ENCODE data around the gene CACNA1C. TPM values are rescaled to one million over a fixed set of nuclear protein-coding genes. Genes with fewer than 3 reads are reported as not detected.

Gene CACNA1C
- total and polyA plus RNA-seq, 4 donors = 4.3 to 114 (median 46.3) TPM

DNA sequence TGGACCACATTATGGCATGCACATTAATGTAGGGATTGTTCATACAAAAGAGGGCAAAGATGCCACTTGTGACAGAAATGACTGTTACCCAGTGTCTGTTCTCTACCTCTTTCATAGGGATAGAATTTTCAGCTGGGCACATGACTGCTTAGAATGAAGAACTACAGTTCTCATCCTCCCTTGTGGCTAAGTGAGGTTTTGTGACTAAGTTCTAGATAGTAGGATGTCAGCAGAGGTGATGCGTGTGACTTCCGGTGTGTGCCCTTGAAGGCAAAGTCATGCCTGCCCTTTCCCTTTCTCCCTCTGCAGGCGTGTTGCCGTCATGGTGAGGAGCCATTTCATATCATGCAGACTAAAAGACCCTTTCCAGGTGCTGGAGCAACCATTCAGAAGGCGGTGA lies 99.3 kb downstream of the CACNA1C start:
- intact Hi-C loops (cut with DNase I) = no loop called here
- peak overlapping the region in 1 of 2 donors; percentile 10 for H3K27ac ChIP-seq (ENCODE audit: low read depth in 1 of 2, low read length in 2 of 2)
- DNase-seq = no peak
- H3K4me1 ChIP-seq (ENCODE audit: control insufficient read depth in 1 of 2, insufficient read depth in 2 of 2, low read length in 2 of 2) = peaks cover 3 to 8% of the 10 kb centered on the region in 2 donors
- 95 to 99% methylated on average over 5 of the region's 5 CpGs for WGBS, 2 donors
- H3K4me3 ChIP-seq (ENCODE audit: low read length in 2 of 2) = no peak overlapping the region
- no peaks in the 10 kb centered on the region for H3K36me3 ChIP-seq (ENCODE audit: control insufficient read depth in 1 of 2, insufficient read depth in 2 of 2, low read length in 1 of 2)
- no peaks in the 10 kb centered on the region for H3K27me3 ChIP-seq (ENCODE audit: control insufficient read depth in 1 of 2, insufficient read depth in 2 of 2, low read length in 1 of 2)
- ATAC-seq (ENCODE audit: low FRiP score) = no peak
- H3K9me3 ChIP-seq (ENCODE audit: control insufficient read depth, low read length) = no peaks in the 10 kb centered on the region

DNA sequence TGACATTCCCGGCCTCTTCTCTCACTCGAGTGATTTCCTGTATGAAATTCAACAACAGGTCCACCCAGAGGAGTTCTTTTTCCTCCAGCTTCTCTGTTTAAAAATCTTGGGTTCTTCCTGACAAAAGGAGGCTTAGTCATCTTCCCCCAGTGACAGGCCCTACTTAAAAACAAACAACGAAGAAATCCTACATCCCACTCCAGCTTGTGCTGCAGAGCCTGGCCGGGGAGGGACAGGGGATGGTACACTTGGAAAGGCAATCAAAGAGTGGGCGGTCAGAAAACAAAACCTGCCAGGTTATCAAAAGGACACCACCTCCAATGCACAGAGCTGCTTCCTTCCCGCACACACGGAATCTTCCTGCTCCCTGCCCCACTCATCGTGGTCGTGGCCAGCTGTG lies 101.3 kb downstream of the CACNA1C start:
- ATAC-seq (ENCODE audit: low FRiP score) (peak; percentile 57), DNase-seq (no peak)
- no peaks in the 10 kb centered on the region for H3K36me3 ChIP-seq (ENCODE audit: control insufficient read depth in 1 of 2, insufficient read depth in 2 of 2, low read length in 1 of 2)
- intact Hi-C loops (cut with DNase I) = no loop called here
- H3K4me3 ChIP-seq (ENCODE audit: low read length in 2 of 2) = no peak overlapping the region
- H3K27me3 ChIP-seq (ENCODE audit: control insufficient read depth in 1 of 2, insufficient read depth in 2 of 2, low read length in 1 of 2) = no peaks in the 10 kb centered on the region
- H3K4me1 ChIP-seq (ENCODE audit: control insufficient read depth in 1 of 2, insufficient read depth in 2 of 2, low read length in 2 of 2) = peaks cover 3 to 8% of the 10 kb centered on the region in 2 donors
- H3K9me3 ChIP-seq (ENCODE audit: control insufficient read depth, low read length) = no peaks in the 10 kb centered on the region
- H3K27ac ChIP-seq (ENCODE audit: low read depth in 1 of 2, low read length in 2 of 2) = peak overlapping the region; percentile 61 to 63
- WGBS, 2 donors = 25 to 28% methylated on average over 9 of the region's 9 CpGs

DNA sequence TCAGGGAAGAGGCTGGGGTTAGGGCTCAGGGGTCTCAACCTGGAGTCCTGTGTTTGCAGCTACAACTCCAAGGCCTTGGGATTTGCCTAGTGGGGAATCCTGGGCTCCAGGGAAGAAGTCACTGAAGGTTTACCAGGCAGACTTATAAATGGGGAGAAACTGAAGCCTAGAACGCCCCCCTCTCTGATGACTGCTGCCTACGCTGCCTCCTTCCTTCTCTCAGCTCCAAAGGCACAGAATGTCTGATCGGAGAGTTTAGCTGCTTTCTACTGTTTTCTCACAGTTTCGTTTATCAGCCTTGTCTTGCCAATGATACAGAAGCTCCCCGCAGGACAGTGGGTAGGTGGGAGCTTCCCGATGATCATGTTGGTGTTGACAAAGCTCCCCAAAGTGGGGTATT lies 101.7 kb downstream of the CACNA1C start:
- intact Hi-C loops (cut with DNase I) = no loop called here
- no peaks in the 10 kb centered on the region for H3K27me3 ChIP-seq (ENCODE audit: control insufficient read depth in 1 of 2, insufficient read depth in 2 of 2, low read length in 1 of 2)
- H3K27ac ChIP-seq (ENCODE audit: low read depth in 1 of 2, low read length in 2 of 2) = peak overlapping the region; percentile 61 to 63
- DNase-seq = no peak
- H3K36me3 ChIP-seq (ENCODE audit: control insufficient read depth in 1 of 2, insufficient read depth in 2 of 2, low read length in 1 of 2) = no peaks in the 10 kb centered on the region
- ATAC-seq (ENCODE audit: low FRiP score) = no peak
- no peaks in the 10 kb centered on the region for H3K9me3 ChIP-seq (ENCODE audit: control insufficient read depth, low read length)
- no peak overlapping the region for H3K4me3 ChIP-seq (ENCODE audit: low read length in 2 of 2)
- WGBS, 2 donors = 86 to 87% methylated on average over 6 of the region's 6 CpGs
- H3K4me1 ChIP-seq (ENCODE audit: control insufficient read depth in 1 of 2, insufficient read depth in 2 of 2, low read length in 2 of 2) = peaks cover 3 to 8% of the 10 kb centered on the region in 2 donors

DNA sequence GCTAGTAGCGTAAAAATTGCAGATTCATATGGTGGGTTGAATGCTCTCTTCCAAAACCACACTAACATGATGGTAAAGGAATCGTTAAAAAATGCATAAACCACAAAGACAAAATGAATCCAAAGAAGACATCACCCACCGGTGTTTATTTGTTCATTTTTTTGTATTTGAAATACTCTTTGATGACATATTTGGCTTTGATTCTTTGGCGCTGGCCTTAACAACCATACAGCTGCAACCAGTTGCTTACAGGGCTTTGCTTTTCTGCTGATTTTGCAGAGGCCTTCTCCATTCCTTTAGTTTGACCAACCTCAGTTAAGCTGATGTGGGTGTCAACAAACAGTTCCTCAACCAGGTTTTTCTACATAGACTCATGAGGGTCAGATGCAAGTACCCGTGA lies 103.5 kb downstream of the CACNA1C start:
- DNase-seq (no peak), ATAC-seq (ENCODE audit: low FRiP score) (no peak)
- no peaks in the 10 kb centered on the region for H3K27me3 ChIP-seq (ENCODE audit: control insufficient read depth in 1 of 2, insufficient read depth in 2 of 2, low read length in 1 of 2)
- intact Hi-C loops (cut with DNase I) = no loop called here
- H3K9me3 ChIP-seq (ENCODE audit: control insufficient read depth, low read length) = no peaks in the 10 kb centered on the region
- H3K36me3 ChIP-seq (ENCODE audit: control insufficient read depth in 1 of 2, insufficient read depth in 2 of 2, low read length in 1 of 2) = no peaks in the 10 kb centered on the region
- peaks cover 0 to 8% of the 10 kb centered on the region in 2 donors for H3K4me1 ChIP-seq (ENCODE audit: control insufficient read depth in 1 of 2, insufficient read depth in 2 of 2, low read length in 2 of 2)
- no peak overlapping the region for H3K4me3 ChIP-seq (ENCODE audit: low read length in 2 of 2)
- no peak overlapping the region for H3K27ac ChIP-seq (ENCODE audit: low read depth in 1 of 2, low read length in 2 of 2)
- 85 to 87% methylated on average over 5 of the region's 5 CpGs for WGBS, 2 donors

DNA sequence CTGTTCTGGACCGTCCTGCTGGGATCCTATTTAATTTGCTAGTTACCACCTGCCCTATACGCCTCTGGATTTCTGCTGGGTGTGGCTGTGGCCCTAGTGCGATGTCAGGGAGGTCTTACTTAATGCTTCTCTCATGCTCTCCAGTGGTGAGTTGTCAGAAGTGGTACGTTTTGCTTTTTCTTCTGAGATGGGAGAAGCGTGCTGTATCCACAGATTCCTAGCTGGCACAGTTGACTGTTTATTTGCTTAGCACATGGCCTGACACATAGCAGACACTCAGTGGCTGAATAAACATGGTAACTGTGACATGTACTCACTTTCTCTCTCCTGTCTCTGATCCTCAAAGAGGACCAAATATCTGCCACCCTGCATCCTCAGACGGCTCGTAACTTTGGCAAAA lies 107.3 kb downstream of the CACNA1C start:
- Histone ChIP-seq H3K4me1 (ENCODE audit: control insufficient read depth in 1 of 2, insufficient read depth in 2 of 2, low read length in 2 of 2) (peaks cover 13 to 14% of the 10 kb centered on the region in 2 donors), H3K9me3 (ENCODE audit: control insufficient read depth, low read length) (no peaks in the 10 kb centered on the region), H3K27me3 (ENCODE audit: control insufficient read depth in 1 of 2, insufficient read depth in 2 of 2, low read length in 1 of 2) (no peaks in the 10 kb centered on the region), H3K27ac (ENCODE audit: low read depth in 1 of 2, low read length in 2 of 2) (peak overlapping the region; percentile 39 to 74), H3K36me3 (ENCODE audit: control insufficient read depth in 1 of 2, insufficient read depth in 2 of 2, low read length in 1 of 2) (no peaks in the 10 kb centered on the region), H3K4me3 (ENCODE audit: low read length in 2 of 2) (no peak overlapping the region)
- intact Hi-C loops (cut with DNase I) = loop anchor here (5.0 kb wide), 4 partner anchors 38 to 107 kb away; no protein-coding TSS in a partner anchor
- 64 to 68% methylated on average over 7 of the region's 7 CpGs for WGBS, 2 donors
- no peak for ATAC-seq (ENCODE audit: low FRiP score)
- no peak for DNase-seq

DNA sequence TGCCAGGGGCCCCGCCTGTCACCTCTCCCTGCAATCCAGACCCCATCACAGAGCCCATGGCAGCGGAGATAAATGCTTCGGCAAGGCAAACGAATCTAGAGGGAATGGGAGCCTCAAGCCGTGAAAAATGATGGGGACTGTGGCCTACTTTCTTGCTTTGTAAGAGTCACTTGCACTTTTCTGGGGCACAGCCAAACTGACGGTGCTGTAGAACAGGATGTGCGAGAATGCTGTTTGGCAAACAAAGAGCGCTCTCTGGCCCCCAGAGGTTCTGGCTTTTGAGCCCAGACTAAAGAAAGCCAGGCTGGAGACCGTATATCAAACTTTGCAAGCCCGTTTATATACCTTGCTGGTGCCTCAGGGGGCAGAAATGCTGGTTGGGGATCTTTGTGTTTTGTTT lies 108.7 kb downstream of the CACNA1C start:
- Histone ChIP-seq H3K36me3 (ENCODE audit: control insufficient read depth in 1 of 2, insufficient read depth in 2 of 2, low read length in 1 of 2) (no peaks in the 10 kb centered on the region), H3K4me1 (ENCODE audit: control insufficient read depth in 1 of 2, insufficient read depth in 2 of 2, low read length in 2 of 2) (peaks cover 13 to 22% of the 10 kb centered on the region in 2 donors), H3K27ac (ENCODE audit: low read depth in 1 of 2, low read length in 2 of 2) (peak overlapping the region; percentile 68 to 92), H3K27me3 (ENCODE audit: control insufficient read depth in 1 of 2, insufficient read depth in 2 of 2, low read length in 1 of 2) (no peaks in the 10 kb centered on the region), H3K4me3 (ENCODE audit: low read length in 2 of 2) (no peak overlapping the region), H3K9me3 (ENCODE audit: control insufficient read depth, low read length) (no peaks in the 10 kb centered on the region)
- WGBS, 2 donors = 10 to 12% methylated on average over 10 of the region's 10 CpGs
- peak; percentile 84 to 86 for DNase-seq
- ATAC-seq (ENCODE audit: low FRiP score) = peak; percentile 41
- intact Hi-C loops (cut with DNase I) = loop anchor here (5.0 kb wide), 4 partner anchors 39 to 106 kb away; no protein-coding TSS in a partner anchor

DNA sequence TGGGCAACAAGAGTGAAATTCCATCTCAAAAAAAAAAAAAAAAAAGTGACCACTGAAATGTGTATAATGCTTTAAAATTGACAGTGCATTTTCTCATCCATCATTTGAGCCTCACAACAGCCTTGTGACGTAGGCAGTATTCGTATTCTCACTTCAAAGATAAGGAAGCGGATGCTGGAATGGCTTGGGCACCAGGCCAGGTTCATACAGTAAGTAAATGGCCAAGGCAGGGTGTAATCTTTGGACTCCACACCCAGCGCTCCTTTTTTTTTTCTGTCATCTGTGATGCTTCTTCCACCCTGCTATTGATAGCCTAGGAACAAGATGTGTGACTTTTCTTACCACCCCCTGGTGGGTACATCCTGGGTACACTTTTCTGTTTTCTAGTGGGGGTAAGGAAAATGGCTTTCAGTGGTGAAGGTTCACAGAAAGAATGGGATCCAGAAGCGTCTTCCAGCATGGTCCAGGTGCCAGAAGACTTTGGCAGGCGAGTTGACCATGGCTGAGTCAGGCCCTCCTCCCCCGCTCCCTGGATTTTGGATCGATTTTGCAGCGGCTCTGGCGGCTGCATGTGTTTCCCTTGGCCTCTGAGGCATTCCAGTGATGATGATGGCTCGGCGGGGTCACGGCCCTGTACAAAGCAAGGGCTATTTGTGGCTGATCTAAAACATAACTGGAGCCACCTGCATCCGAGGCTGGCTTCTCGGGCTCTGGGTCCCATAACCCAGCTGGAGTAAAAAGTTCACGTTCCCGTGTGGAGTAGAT lies 110.6 kb downstream of the CACNA1C start:
- whole genome bisulfite sequencing, 2 donors = 2 to 6% methylated on average over 17 of the region's 17 CpGs
- Histone ChIP-seq H3K4me1 (ENCODE audit: control insufficient read depth in 1 of 2, insufficient read depth in 2 of 2, low read length in 2 of 2) (peaks cover 13 to 22% of the 10 kb centered on the region in 2 donors), H3K27ac (ENCODE audit: low read depth in 1 of 2, low read length in 2 of 2) (peak overlapping the region; percentile 92 to 95), H3K4me3 (ENCODE audit: low read length in 2 of 2) (no peak overlapping the region), H3K9me3 (ENCODE audit: control insufficient read depth, low read length) (no peaks in the 10 kb centered on the region), H3K36me3 (ENCODE audit: control insufficient read depth in 1 of 2, insufficient read depth in 2 of 2, low read length in 1 of 2) (no peaks in the 10 kb centered on the region), H3K27me3 (ENCODE audit: control insufficient read depth in 1 of 2, insufficient read depth in 2 of 2, low read length in 1 of 2) (no peaks in the 10 kb centered on the region)
- DNase-seq (peak; percentile 93 to 95), ATAC-seq (ENCODE audit: low FRiP score) (peak; percentile 92)
- intact Hi-C loops (cut with DNase I) = loop anchor here (5.0 kb wide), 4 partner anchors 41 to 106 kb away; no protein-coding TSS in a partner anchor

DNA sequence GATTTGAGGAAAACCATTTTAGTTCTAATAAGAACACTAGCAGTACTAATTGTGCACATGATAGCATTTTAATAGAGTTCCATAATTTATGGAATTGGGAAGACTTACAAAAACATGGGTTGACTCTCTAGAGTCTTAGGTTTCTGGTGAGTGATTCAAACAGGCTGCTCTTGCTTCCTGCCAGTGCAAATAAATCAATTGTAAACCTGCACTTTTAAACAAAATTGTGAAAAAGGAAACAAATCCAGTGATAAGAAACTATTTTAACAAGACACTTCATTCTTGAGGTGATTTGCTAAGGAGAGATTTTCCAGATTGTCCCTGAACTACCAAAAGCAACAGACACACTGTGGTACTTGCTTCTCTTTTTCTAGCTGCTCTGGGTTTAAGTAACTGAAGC lies 112.2 kb downstream of the CACNA1C start:
- Histone ChIP-seq H3K36me3 (ENCODE audit: control insufficient read depth in 1 of 2, insufficient read depth in 2 of 2, low read length in 1 of 2) (no peaks in the 10 kb centered on the region), H3K27ac (ENCODE audit: low read depth in 1 of 2, low read length in 2 of 2) (peak overlapping the region in 1 of 2 donors; percentile 23), H3K4me1 (ENCODE audit: control insufficient read depth in 1 of 2, insufficient read depth in 2 of 2, low read length in 2 of 2) (peaks cover 15 to 30% of the 10 kb centered on the region in 2 donors), H3K9me3 (ENCODE audit: control insufficient read depth, low read length) (no peaks in the 10 kb centered on the region), H3K27me3 (ENCODE audit: control insufficient read depth in 1 of 2, insufficient read depth in 2 of 2, low read length in 1 of 2) (no peaks in the 10 kb centered on the region), H3K4me3 (ENCODE audit: low read length in 2 of 2) (no peak overlapping the region)
- ATAC-seq (ENCODE audit: low FRiP score) = no peak
- intact Hi-C loops (cut with DNase I) = no loop called here
- no peak for DNase-seq

DNA sequence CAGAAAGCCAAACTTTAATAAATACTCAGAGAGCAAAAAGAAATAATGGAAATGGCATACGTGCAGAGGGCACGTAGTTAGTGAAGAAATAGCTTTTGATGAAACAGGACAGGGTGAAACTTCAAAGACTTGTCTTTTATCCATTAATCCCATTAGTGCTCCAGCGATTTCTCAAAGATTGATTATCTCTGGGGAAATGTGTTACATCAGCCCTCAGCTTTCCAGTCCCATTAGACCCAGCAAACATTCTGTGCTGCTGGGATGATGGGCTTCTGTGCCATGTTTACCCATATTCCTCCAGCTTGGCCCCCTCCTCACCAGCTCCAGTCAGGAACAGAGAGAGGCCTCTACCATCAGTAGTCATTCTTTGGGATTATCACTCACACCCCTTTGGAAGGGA lies 113.1 kb downstream of the CACNA1C start:
- Histone ChIP-seq H3K4me1 (ENCODE audit: control insufficient read depth in 1 of 2, insufficient read depth in 2 of 2, low read length in 2 of 2) (peaks cover 14 to 32% of the 10 kb centered on the region in 2 donors), H3K9me3 (ENCODE audit: control insufficient read depth, low read length) (no peaks in the 10 kb centered on the region), H3K27ac (ENCODE audit: low read depth in 1 of 2, low read length in 2 of 2) (peak overlapping the region in 1 of 2 donors; percentile 43), H3K36me3 (ENCODE audit: control insufficient read depth in 1 of 2, insufficient read depth in 2 of 2, low read length in 1 of 2) (no peaks in the 10 kb centered on the region), H3K27me3 (ENCODE audit: control insufficient read depth in 1 of 2, insufficient read depth in 2 of 2, low read length in 1 of 2) (no peaks in the 10 kb centered on the region), H3K4me3 (ENCODE audit: low read length in 2 of 2) (no peak overlapping the region)
- intact Hi-C loops (cut with DNase I) = no loop called here
- WGBS, 2 donors = 39 to 63% methylated on average over 3 of the region's 3 CpGs
- DNase-seq (no peak), ATAC-seq (ENCODE audit: low FRiP score) (no peak)
